Type B pancreatic cell (in vitro differentiated cells): ENCODE results near the gene PEX11A. TPM values are rescaled to one million over a fixed set of nuclear protein-coding genes. Genes with fewer than 3 reads are reported as not detected.
A peak's percentile ranks its signal among the peaks of the same experiment; 100 is the strongest.

Source experiments
- DNase-seq: peaks from one replicate; pipeline ENCODE4 v3.0.0; 2021; ENCODE audit warnings: mixed read lengths; ENCODE audit not compliant: unreplicated experiment; ENCODE audit errors: extremely low spot score
- H3K27ac Mint-ChIP-seq: 2 replicates; pipeline ENCODE4 v1.8.0; 2021; ENCODE audit warnings: mild to moderate bottlenecking, mixed read lengths
- H3K27me3 Mint-ChIP-seq: 2 replicates; pipeline ENCODE4 v1.8.0; 2021; ENCODE audit warnings: mixed read lengths
- H3K36me3 Mint-ChIP-seq: 2 replicates; pipeline ENCODE4 v1.8.0; 2021; ENCODE audit warnings: mixed read lengths
- H3K4me1 Mint-ChIP-seq: one replicate; pipeline ENCODE4 v1.8.0; 2021; ENCODE audit warnings: mixed read lengths; ENCODE audit not compliant: unreplicated experiment
- H3K4me3 Mint-ChIP-seq: 2 replicates; pipeline ENCODE4 v1.8.0; 2021; ENCODE audit warnings: mild to moderate bottlenecking, mixed read lengths
- H3K9me3 Mint-ChIP-seq: 2 replicates; pipeline ENCODE4 v1.8.0; 2021; ENCODE audit warnings: mixed read lengths
- long read RNA-seq: library from polyadenylated mRNA; unstranded; transcript quantifications from one replicate; pipeline ENCODE4 v2.0.0, GENCODE V29; 2020
- total RNA-seq: library from RNA; stranded (reverse); gene quantifications from 2 replicates; pipeline ENCODE4 v1.2.1, GENCODE V29; 2021; ENCODE audit warnings: low replicate concordance
- TF ChIP-seq, protein P1 (sequence below): fragments of 200-600 bp; sonication (generic); conservative IDR thresholded peaks from 2 replicates; pipeline ENCODE4 v1.5.0; 2021; ENCODE audit warnings: antibody characterized with exemption, mild to moderate bottlenecking

Gene PEX11A, protein sequence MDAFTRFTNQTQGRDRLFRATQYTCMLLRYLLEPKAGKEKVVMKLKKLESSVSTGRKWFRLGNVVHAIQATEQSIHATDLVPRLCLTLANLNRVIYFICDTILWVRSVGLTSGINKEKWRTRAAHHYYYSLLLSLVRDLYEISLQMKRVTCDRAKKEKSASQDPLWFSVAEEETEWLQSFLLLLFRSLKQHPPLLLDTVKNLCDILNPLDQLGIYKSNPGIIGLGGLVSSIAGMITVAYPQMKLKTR
- total RNA-seq: 8.5 and 8.8 TPM in 2 replicates
- long read RNA-seq, transcript PEX11A-201 (3 exons, 2,740 nt): major isoform, 36 of 50 reads
- long read RNA-seq, transcript PEX11A-203 (2 exons, 905 nt): minor isoform, 12 of 50 reads
- long read RNA-seq, partial matches to known transcripts: 0 of 50 reads
- long read RNA-seq, other reads (novel, unspliced or antisense): 2 of 50 reads

DNA sequence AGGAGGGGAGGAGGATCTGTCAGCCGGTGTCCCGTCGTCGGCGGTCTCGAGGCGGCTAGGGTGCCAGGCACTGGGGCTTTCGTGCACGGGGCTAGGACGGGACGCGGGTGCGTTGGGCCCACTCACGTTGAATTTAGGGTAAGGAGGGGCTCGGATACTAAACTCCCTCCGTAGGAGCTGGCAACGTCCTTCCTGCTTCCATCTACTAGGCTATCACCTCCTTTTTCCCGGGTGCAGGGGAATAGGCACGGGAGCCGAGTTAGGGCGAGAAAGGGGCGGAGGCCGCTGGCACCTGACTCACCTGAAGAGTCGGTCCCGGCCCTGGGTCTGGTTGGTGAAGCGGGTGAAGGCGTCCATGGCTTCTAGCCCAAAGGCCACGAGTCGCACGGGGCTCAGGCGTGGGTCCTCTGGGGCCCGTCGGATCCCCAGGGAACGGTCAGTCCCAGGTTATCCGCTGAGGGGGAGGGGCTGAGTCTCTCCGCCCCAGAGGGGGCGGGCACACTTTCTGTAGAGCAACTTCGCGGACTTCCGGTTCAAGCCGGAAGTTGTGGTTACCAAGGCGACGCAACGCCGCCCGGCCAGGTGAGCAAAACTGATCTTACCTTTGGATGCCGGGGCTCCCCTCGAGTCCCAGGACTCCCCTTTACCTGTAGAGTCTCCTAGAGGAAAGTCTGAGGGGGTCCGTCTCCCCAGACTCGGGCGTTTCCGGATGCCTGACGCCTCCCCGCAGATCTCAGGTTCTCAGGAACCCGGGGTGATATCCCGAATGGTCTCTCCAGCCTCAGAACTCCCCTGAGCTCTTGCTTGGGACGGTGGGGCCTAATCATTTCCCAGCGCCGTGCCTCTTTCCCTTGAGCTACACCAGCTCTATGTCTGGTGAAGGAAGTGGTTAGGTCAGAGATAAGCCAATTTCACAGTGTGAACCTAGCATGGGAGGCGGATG lies at the start of gene PEX11A, which contains the start of gene WDR93:
Gene PEX11A, minus strand, starts transcription at position 479 of the 943 bp plus-strand sequence. Its CDS starts 122 bp downstream, at position 357.
Gene WDR93, plus strand, starts transcription at position 536 of the 943 bp plus-strand sequence. CDS start 10,936 bp downstream, outside the sequence.
- peak within 1 kb of the TSS; percentile 1 for H3K27ac Mint-ChIP-seq
- H3K4me3 Mint-ChIP-seq: peak within 1 kb of the TSS; percentile 94
- peaks cover 5% of the 10 kb centered on the region for H3K4me1 Mint-ChIP-seq
- peaks cover 11% of the 10 kb centered on the region for H3K27me3 Mint-ChIP-seq
- H3K36me3 Mint-ChIP-seq: peaks cover 1% of the 10 kb centered on the region
- TF ChIP-seq, protein P1, sequence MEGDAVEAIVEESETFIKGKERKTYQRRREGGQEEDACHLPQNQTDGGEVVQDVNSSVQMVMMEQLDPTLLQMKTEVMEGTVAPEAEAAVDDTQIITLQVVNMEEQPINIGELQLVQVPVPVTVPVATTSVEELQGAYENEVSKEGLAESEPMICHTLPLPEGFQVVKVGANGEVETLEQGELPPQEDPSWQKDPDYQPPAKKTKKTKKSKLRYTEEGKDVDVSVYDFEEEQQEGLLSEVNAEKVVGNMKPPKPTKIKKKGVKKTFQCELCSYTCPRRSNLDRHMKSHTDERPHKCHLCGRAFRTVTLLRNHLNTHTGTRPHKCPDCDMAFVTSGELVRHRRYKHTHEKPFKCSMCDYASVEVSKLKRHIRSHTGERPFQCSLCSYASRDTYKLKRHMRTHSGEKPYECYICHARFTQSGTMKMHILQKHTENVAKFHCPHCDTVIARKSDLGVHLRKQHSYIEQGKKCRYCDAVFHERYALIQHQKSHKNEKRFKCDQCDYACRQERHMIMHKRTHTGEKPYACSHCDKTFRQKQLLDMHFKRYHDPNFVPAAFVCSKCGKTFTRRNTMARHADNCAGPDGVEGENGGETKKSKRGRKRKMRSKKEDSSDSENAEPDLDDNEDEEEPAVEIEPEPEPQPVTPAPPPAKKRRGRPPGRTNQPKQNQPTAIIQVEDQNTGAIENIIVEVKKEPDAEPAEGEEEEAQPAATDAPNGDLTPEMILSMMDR: no peak
- peak; percentile 81 for DNase-seq
- H3K9me3 Mint-ChIP-seq: no peaks in the 10 kb centered on the region

DNA sequence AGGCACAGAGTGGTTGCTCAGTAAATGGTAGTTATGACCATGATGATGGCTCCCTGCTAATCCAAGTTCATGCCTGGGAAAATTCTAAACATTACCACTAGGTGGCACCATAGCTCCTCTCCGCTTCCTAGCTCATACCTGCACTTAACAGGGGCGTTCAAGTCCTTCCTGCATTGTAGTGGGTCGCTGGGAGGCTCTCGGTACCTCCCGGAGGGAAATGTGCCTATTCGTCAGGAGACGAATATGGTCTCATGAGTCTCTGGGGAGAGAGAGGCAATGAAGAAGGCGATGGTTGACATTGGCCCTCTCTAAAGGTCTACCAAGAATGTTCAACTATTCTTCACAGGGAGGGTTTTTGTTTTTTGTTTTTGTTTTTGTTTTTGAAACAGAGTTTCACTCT lies 49.6 kb upstream of the PEX11A start:
- Mint-ChIP-seq H3K27me3 (peaks cover 31% of the 10 kb centered on the region), H3K9me3 (no peaks in the 10 kb centered on the region), H3K36me3 (no peaks in the 10 kb centered on the region), H3K4me3 (no peak overlapping the region), H3K27ac (no peak overlapping the region), H3K4me1 (no peaks in the 10 kb centered on the region)
- TF ChIP-seq, protein P1: peak; percentile 96
- no peak for DNase-seq

DNA sequence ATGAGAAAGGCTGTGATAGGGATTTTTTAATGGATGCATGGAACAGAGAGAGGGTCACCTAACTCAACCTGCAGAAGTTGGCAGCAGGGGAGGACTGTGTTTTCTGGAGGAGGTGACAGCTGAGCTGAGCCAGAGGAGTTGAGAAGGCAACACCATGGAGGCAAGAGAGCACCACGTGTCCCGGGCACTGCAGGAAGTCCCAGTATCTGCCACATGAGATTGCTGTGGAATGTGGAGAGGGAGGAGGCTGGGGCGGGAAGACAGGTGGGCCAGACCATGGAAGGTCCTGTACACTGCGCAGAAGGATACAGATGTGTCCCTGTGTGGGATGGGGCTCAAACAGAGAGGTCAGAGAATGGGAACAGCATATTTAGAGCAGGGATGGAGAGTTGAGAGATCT lies 45.2 kb upstream of the PEX11A start:
- Mint-ChIP-seq H3K27me3 (peaks cover 54% of the 10 kb centered on the region), H3K4me1 (no peaks in the 10 kb centered on the region), H3K36me3 (no peaks in the 10 kb centered on the region), H3K27ac (no peak overlapping the region), H3K4me3 (no peak overlapping the region), H3K9me3 (no peaks in the 10 kb centered on the region)
- TF ChIP-seq, protein P1: no peak
- DNase-seq: no peak

DNA sequence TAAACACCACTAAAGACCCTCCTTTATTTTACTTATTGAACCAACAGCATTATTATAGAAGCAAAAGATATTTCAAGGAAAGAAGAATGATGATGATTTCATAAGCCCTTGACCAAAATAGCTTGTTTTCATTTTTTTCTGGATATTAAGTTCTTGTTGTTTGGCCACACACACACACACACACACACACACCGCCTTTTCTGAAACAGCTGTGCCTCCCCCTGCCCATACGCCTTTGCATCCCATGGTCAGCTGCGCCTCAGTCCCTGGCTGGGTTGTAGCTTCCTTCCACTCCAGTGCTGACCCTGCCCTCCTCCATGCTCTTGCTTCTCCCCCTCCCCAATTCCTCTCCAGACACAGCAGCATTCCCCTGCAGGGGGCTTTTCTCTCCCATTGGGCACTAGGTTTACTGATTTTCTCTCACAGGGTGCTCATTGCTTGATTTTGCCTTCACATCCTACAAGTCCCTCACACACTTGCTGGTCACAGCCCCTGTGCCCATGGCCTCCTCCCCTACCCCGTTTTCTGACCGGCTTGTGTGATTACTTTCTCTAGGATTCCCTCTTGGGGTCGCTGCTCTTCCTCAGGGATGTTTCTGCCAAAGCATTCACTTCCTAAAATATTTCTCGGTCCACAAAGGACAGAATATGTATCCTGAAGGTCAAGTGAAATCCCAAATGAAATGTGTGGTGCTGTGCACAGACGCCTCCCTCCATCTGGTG lies 42.1 kb upstream of the PEX11A start:
- Mint-ChIP-seq H3K27ac (no peak overlapping the region), H3K27me3 (peaks cover 55% of the 10 kb centered on the region), H3K36me3 (no peaks in the 10 kb centered on the region), H3K4me1 (no peaks in the 10 kb centered on the region), H3K9me3 (no peaks in the 10 kb centered on the region), H3K4me3 (no peak overlapping the region)
- no peak for DNase-seq
- TF ChIP-seq, protein P1: no peak

DNA sequence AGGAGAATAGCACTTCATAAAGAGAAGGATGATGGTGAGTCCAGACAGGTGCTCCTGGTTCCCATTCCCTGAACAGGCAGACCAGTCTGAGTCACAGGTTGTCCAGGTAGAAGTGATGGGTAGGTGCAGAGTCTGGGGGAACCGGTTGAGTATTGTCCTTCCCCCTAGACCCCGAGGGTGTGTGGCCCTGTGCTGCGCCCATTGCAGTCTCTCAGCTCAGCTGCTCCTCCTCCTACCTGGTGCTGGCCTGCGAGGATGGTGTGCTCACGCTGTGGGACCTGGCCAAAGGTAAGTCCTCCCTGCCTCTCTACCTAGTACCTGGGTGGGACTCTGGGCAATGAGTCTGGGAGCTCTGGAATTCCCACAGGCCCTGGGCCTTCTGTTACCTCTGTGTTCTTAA lies 40.7 kb upstream of the PEX11A start:
- Mint-ChIP-seq H3K27me3 (peaks cover 55% of the 10 kb centered on the region), H3K27ac (no peak overlapping the region), H3K9me3 (no peaks in the 10 kb centered on the region), H3K4me1 (no peaks in the 10 kb centered on the region), H3K4me3 (no peak overlapping the region), H3K36me3 (no peaks in the 10 kb centered on the region)
- TF ChIP-seq, protein P1: no peak
- no peak for DNase-seq
